Astrocyte (in vitro differentiated cells and primary cell): Measurements from ENCODE around the gene MKNK1.

ENCODE experiments used
- CTCF ChIP-seq: IDR thresholded peaks from 2 replicates; pipeline ENCODE4 v1.5.1; 2011; ENCODE audit warnings: low read depth, mild to moderate bottlenecking, inconsistent platforms, low read length, moderate library complexity; ENCODE audit not compliant: insufficient read depth
- EZH2 ChIP-seq: IDR thresholded peaks from 2 replicates; pipeline ENCODE4 v1.6.1; 2012; ENCODE audit warnings: mild to moderate bottlenecking, low read length, inconsistent platforms; ENCODE audit not compliant: insufficient read depth

- TF ChIP-seq CTCF: no peak
- no peak for TF ChIP-seq EZH2
Measured at GRCh38 chr1:46550751-46551231, 53.3 kb downstream of the MKNK1 start.
